ENCODE measurements around the gene COQ2.
"Not testable (repeated sequence)": the region's sequence is repeated elsewhere in the genome, so short reads cannot be mapped to it uniquely, and the experiment has no call there.

COQ2 gene

GRCh38 chr4:83241132-83241531, 43.5 kb downstream of the COQ2 start:
- DNase-seq, result no peak

GRCh38 chr4:83240379-83240875, 44.2 kb downstream of the COQ2 start:
- no peak for DNase-seq

DNA sequence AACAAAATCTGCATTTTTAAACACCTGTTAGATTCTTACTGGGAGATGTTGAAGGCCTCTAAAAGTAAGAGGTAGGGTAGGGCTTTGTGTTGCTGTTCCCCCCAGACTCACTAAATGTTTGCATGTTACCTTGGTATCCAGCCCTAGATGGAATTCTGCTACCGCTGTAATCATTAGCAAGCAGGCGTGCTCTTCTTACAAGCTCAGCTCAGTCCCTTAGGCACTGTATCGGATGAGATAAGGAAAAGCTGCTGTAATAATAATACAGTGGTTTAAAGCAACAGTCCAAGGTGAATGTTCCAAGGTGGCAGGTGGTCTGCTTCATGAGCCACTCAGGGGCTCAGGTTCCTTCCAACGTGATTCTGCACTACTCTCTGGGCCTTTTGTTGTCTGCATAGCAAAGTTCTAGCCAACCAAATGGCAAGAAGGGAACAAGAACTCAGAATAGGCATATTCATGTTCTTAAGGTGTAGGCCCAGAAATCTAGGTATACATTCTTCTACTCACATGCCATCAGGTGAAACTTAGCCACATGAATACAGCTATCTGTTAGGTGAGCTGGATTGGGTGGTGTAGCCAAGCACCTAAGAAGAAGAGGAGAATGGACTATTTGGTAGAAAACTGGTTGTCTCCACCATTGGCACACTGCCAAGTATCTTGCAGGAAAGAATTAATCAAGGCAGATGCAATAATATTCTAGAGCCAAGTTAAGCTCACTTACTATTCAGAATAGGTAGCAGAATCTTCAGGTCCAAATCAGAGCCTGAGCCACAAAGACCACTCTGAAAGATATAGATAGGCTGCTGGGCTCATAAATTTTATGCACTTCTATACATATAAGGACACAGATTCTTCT, 46.0 kb downstream of the COQ2 start:
- no peak for DNase-seq

- peak; percentile 84 for DNase-seq
Observed at GRCh38 chr4:83237591-83237990, 47.0 kb downstream of the COQ2 start.

GRCh38 chr4:83235645-83236133, 48.9 kb downstream of the COQ2 start:
- not testable (repeated sequence) for DNase-seq

DNA sequence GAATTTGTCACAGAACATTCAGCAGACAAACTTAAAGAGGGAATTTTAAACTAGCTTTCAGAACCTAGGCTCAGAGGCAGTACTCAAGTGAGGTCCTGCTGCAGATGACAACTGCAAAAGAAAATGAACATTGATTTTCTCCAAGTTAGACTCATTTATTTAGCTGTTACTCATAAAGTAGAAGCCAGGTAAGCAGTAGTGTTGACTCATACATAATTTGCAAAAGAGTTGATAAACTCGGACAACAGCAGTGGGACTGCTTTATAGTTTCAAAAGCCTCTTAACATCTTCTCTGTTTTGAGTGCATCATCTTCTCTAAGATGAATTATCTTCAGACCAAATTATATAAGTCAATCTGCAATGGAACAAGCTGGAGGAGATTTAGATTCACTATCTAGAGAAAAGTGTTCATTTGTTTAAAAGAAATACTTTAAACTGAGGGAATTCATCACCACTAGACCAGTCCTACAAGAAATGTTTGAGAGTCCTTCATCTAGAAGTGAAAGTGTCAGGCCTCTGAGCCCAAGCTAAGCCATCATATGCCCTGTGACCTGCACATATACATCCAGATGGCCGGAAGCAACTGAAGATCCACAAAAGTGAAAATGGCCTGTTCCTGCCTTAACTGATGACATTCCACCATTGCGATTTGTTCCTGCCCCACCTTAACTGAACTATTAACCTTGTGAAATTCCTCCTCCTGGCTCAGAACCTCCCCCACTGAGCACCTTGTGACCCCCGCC, 49.5 kb downstream of the COQ2 start:
- DNase-seq, result no peak

DNA sequence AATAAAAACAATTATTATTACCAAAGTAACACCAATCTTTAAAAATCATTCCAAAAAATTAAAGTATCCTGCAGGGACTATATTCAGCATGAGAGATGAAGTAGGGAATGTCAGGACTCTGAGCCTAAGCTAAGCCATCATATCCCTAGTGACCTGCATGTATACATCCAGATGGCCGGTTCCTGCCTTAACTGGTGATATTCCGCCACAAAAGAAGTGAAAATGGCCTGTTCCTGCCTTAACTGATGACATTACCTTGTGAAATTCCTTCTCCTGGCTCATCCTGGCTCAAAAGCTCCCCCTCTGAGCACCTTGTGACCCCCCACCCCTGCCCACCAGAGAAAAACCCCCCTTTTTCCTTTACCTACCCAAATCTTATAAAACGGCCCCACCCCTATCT, 50.2 kb downstream of the COQ2 start:
- not testable (repeated sequence) for DNase-seq

DNA sequence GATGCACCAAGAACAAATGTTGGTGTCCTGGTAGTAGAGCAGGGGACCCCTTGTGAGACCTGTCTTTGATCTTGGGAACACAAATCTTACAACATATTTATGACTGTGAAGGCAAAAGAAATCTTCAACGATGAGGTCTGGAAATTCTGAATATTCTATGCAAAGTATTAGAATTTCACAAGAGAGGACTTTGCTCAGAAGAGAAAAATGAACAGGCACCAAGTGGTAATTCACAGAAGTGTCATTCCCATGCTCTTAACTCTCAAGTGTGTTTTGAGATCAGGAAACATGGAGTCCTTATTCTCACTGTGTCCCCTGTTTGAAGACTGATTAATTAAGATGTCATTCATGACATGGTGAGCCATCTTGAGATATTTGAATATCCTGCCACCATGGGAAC, 52.5 kb downstream of the COQ2 start:
- no peak for DNase-seq

- no peak for DNase-seq
Observed at GRCh38 chr4:83231620-83232076, 53.0 kb downstream of the COQ2 start.

- no peak for DNase-seq
Observed at GRCh38 chr4:83230928-83231327, 53.7 kb downstream of the COQ2 start.

- DNase-seq, result no peak
Observed at GRCh38 chr4:83229791-83230190, 54.8 kb downstream of the COQ2 start.

GRCh38 chr4:83228231-83228630, 56.4 kb downstream of the COQ2 start:
- DNase-seq, result no peak

DNA sequence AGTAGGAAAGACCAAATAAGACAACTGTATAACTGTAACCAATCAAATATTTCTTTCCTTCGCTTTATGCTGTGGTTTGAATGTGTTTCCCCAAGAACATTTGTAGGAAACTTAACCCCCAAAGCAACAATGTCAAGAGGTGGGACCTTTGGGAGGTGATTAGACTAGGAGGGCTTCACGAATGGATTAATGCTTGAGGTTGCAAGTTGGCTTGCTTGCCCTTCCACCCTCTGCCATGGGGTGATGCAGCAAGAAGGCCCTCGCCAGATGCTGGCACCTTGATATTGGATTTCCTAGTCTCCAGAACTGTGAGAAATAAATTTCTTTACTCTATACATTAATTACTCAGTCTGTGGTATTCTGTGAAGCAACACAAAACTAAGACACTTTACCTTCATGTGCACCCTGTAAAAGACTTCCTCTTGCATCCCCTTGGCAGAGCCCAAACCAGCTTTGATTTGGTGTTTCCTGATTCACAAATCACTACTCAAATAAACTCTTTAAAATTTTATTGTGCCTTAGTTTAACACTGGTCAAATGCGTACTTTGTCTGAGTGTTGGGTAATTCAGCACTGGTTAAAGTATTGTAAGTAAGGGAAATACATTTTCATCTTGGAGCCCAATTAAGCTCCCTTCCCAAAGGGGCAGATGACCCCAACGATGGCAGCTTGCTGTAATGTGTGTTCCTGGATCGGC, 59.9 kb downstream of the COQ2 start:
- no peak for DNase-seq

DNA sequence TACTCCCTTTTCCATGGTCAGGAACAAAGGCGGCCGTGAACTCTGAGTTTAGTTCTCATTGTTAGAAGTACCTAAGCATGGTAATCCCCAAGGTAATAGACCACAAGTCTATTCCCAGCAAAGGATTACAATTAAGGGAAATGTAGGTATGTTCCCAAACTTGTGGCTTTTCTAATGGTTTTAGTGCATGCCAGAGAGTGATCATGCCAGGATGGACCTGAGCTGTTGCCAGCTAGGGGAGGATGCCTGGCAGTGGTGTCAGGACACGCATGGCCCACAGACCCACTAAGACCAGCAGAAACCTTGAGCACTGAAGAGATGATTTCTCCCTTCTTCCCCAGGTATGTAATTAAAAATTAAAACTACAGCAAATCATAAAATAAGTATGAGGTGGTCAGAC, 60.8 kb downstream of the COQ2 start:
- no peak for DNase-seq

GRCh38 chr4:83221897-83222441, 62.6 kb downstream of the COQ2 start:
- no peak for DNase-seq

DNA sequence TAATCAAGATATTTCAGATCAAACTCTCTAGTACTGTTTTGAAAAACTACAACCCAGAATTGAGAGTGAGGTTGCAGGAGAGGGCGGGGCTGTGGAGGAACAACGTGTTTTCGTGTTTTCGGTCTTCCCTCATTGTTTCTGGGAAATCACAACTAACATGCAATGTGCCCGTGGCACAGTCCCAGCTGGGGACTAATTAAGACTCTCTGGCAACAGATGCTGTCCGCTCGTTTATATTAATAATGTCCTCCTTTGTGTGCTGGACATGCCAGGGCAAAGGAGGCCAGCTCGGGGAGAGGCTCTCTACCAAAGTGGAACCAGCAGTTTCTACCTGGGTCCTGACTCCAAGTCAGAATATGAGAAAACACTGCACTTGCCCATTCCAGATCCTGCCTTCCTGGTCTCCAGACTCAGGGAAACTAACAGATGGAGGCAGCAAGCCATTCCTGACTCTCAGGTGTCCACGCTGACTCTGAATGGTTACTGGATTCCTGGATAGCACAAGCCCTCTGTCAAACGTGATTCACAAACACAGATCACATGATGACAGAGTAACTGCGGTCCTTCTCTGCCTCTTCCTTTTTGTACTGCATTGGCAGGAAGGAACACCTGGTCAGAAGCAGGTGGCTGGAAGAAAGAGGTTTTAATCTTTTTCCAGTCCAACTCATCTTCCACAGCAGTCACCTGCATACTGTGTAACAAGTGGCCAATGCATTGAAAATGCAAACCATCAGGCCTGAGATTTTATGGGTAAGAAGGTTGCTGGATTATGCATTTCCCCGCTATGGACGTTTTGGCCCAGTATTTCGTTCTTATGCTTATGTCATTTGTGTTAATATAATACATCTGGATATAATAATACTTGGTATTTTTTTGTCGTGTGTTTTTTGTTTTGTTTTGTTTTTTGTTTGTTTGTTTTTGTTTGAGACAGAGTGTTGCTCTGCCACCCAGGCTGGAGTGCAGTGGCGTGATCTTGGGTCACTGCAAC, 65.0 kb downstream of the COQ2 start:
- DNase-seq, result peak; percentile 79

DNA sequence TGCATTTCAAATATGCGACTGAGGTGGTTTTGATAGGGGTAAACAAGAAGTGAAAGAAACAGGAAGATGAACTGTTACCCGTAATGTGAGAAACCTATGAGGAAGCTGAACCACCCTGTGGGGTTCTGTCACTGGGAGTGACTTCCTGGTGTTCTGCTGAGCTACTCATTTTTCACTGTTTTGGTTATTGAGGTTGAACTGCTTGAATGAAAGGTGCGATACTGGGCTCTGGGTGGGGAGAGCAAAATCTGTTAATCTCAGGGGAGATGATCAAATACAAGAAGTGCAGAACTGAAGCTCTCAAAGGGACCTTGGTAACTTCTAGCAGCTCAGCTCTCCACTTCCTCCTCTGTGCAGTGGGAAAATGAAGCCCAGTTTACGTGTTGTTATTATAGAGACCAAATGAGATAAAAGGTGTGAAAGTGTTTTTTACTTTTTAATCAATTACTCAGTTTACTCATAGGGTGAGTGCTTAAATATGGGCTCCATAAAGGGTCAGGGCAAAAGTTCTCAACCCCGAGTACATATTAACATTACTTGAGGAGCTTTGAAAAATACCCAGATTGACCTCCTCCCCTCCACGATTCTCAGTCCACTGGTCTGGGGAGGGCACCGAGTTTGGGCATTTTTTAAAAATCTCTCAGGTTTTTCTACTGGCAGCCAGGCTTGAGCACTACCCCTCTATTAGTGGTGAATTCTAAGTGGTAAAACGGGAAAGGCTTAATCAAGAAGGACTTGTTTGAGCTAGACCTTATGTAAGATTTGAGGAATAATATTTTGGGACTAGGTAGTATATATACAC, 66.7 kb downstream of the COQ2 start:
- peak; percentile 64 for DNase-seq

- DNase-seq, result no peak
Observed at GRCh38 chr4:83216959-83217683, 67.5 kb downstream of the COQ2 start.

- no peak for DNase-seq
Observed at GRCh38 chr4:83214079-83214478, 70.5 kb downstream of the COQ2 start.

All from DMS153 (cell line).